ENCODE data around the gene GRIN3B. TPM values are rescaled to one million over a fixed set of nuclear protein-coding genes. Genes with fewer than 3 reads are reported as not detected.

Gene GRIN3B
- total and polyA plus RNA-seq, 9 of the 15 experiments (the other 6 are each of a cell fraction or from before 2014, with no cell fraction given) = 0.06 to 0.95 (median 0.19) TPM; not detected in 6

- TF ChIP-seq TEAD2 (tag; IDR thresholded peaks at IDR 0.05) = no peak
- TF ChIP-seq STAG1 (CRISPR knock-in tag; IDR thresholded peaks at IDR 0.05; ENCODE audit: borderline replicate concordance) = no peak
- TF ChIP-seq E2F8 (IDR thresholded peaks at IDR 0.05; ENCODE audit: low read depth, partially characterized antibody) = no peak
- no peak for TF ChIP-seq SIRT6 (IDR thresholded peaks at IDR 0.05; ENCODE audit: low read depth, low read length)
- peak; percentile 71 for TF ChIP-seq ETV5 (CRISPR knock-in tag; IDR thresholded peaks at IDR 0.05; ENCODE audit: low read depth)
- no peak for TF ChIP-seq SAFB2 (IDR thresholded peaks at IDR 0.05; ENCODE audit: borderline replicate concordance, low read depth, low read length, severe bottlenecking)
- TF ChIP-seq E2F1 (CRISPR knock-in tag; IDR thresholded peaks at IDR 0.05) = no peak
- no peak for TF ChIP-seq SMARCC2 (IDR thresholded peaks at IDR 0.05; ENCODE audit: low read depth)
- peak; percentile 42 for TF ChIP-seq CTBP1 (IDR thresholded peaks at IDR 0.05; ENCODE audit: borderline replicate concordance)
- peak; percentile 33; the same call in 1 of the 2 replicates for TF ChIP-seq STAT5A (IDR thresholded peaks at IDR 0.05; ENCODE audit: borderline replicate concordance, low read length)
- peak; percentile 100 for TF ChIP-seq PTBP1 (IDR thresholded peaks at IDR 0.05; ENCODE audit: low read depth, low read length)
- TF ChIP-seq MTA1 (IDR thresholded peaks at IDR 0.05; ENCODE audit: borderline replicate concordance) = peak; percentile 31; the same call in 1 of the 2 replicates
- TF ChIP-seq ZNF140 (CRISPR knock-in tag; IDR thresholded peaks at IDR 0.05) = no peak
- no peak for TF ChIP-seq NR4A1 (CRISPR knock-in tag; IDR thresholded peaks at IDR 0.05)
- TF ChIP-seq NR4A1 (tag; IDR thresholded peaks at IDR 0.05) = no peak
- TF ChIP-seq ZNF644 (tag; IDR thresholded peaks at IDR 0.05; ENCODE audit: low read depth) = no peak
- TF ChIP-seq DPF2 (IDR thresholded peaks at IDR 0.05) = peak; percentile 82
- peak; percentile 100 for TF ChIP-seq MIER1 (IDR thresholded peaks at IDR 0.05; ENCODE audit: low read depth)
- TF ChIP-seq ZNF217 (CRISPR knock-in tag; IDR thresholded peaks at IDR 0.05) = no peak
- no peak for TF ChIP-seq ZNF609 (CRISPR knock-in tag; IDR thresholded peaks at IDR 0.05; ENCODE audit: borderline replicate concordance)
Observed at GRCh38 chr19:954672-955494, 45.3 kb upstream of the GRIN3B start (continued).

Measured in K562 (cell line).